A549 (cell line): ENCODE measurements around the gene MRPS6.

Experiments used
- CBX8 ChIP-seq: fragments of 200-600 bp; sonication (generic); IDR thresholded peaks from 2 replicates; pipeline ENCODE4 v1.6.1; 2016
- CHD4 ChIP-seq: fragments of 200-600 bp; sonication (generic); IDR thresholded peaks from 2 replicates; pipeline ENCODE4 v1.6.1; 2016; ENCODE audit warnings: antibody characterized with exemption, mild to moderate bottlenecking, borderline replicate concordance
- CTCF ChIP-seq: fragments of >200 bp; sonication (Bioruptor Twin); formaldehyde crosslinking; IDR thresholded peaks from 3 replicates; pipeline ENCODE4 v1.5.1; 2016
- GATA3 ChIP-seq: IDR thresholded peaks from 2 replicates; pipeline ENCODE4 v1.6.1; 2012; ENCODE audit warnings: borderline replicate concordance
- HMGXB4 ChIP-seq: fragments of 250-450 bp; sonication (Bioruptor Pico); IDR thresholded peaks from 2 replicates; pipeline ENCODE4 v1.5.0; 2021; ENCODE audit warnings: mild to moderate bottlenecking, moderate library complexity, borderline replicate concordance
- POLR2A ChIP-seq: IDR thresholded peaks from 2 replicates; pipeline ENCODE4 v1.6.1; 2012; ENCODE audit warnings: mild to moderate bottlenecking, low read length
- REST ChIP-seq: fragments of 200-600 bp; sonication (generic); IDR thresholded peaks from 2 replicates; pipeline ENCODE4 v1.6.1; 2016; ENCODE audit warnings: antibody characterized with exemption, mild to moderate bottlenecking, moderate library complexity
- SREBF2 ChIP-seq: fragments of 450-650 bp; IDR thresholded peaks from 2 replicates; pipeline ENCODE4 v1.6.1; 2014; ENCODE audit warnings: mild to moderate bottlenecking, moderate library complexity
- TFCP2L1 ChIP-seq: fragments of 250-450 bp; sonication (Bioruptor Pico); IDR thresholded peaks from 2 replicates; pipeline ENCODE4 v1.5.0; 2021; ENCODE audit warnings: mild to moderate bottlenecking
- TF ChIP-seq, protein P1 (sequence below): fragments of 150-350 bp; IDR thresholded peaks from 2 replicates; pipeline ENCODE4 v1.6.1; 2014; ENCODE audit warnings: low read depth, mild to moderate bottlenecking, low read length

GRCh38 chr21:34035619-34036354 is 37.6 kb upstream of the MRPS6 start:
- TF ChIP-seq POLR2A: no peak
- TF ChIP-seq SREBF2: no peak
- no peak for TF ChIP-seq CTCF
- no peak for TF ChIP-seq TFCP2L1 (CRISPR knock-in tag)
- TF ChIP-seq, protein P1, sequence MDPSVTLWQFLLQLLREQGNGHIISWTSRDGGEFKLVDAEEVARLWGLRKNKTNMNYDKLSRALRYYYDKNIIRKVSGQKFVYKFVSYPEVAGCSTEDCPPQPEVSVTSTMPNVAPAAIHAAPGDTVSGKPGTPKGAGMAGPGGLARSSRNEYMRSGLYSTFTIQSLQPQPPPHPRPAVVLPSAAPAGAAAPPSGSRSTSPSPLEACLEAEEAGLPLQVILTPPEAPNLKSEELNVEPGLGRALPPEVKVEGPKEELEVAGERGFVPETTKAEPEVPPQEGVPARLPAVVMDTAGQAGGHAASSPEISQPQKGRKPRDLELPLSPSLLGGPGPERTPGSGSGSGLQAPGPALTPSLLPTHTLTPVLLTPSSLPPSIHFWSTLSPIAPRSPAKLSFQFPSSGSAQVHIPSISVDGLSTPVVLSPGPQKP: no peak
- TF ChIP-seq CBX8: no peak
- no peak for TF ChIP-seq REST
- TF ChIP-seq HMGXB4 (CRISPR knock-in tag): no peak
- no peak for TF ChIP-seq GATA3
- no peak for TF ChIP-seq CHD4
